KMS-11 (cell line): ENCODE data around the gene VWDE.

Experiments
- H2AFZ ChIP-seq: fragments of 200-600 bp; sonication (generic); 2 replicates; pipeline ENCODE4 v1.6.1; 2016; ENCODE audit warnings: antibody characterized with exemption, mixed run types, low read depth
- H3K27ac ChIP-seq: fragments of 200-600 bp; sonication (generic); 2 replicates; pipeline ENCODE4 v1.6.1; 2016; ENCODE audit warnings: mild to moderate bottlenecking, mixed run types
- H3K27me3 ChIP-seq: fragments of 200-600 bp; sonication (generic); 2 replicates; pipeline ENCODE4 v1.6.1; 2017; ENCODE audit warnings: mild to moderate bottlenecking, low read depth, mixed run types, moderate library complexity; ENCODE audit not compliant: insufficient read depth
- H3K36me3 ChIP-seq: fragments of 200-600 bp; sonication (generic); 2 replicates; pipeline ENCODE4 v1.6.1; 2017; ENCODE audit warnings: mild to moderate bottlenecking, mixed run types; ENCODE audit not compliant: insufficient read depth
- H3K4me1 ChIP-seq: fragments of 200-600 bp; sonication (generic); 2 replicates; pipeline ENCODE4 v1.6.1; 2016; ENCODE audit warnings: mild to moderate bottlenecking, low read depth, mixed run types; ENCODE audit not compliant: poor library complexity, severe bottlenecking
- H3K4me2 ChIP-seq: fragments of 200-600 bp; sonication (generic); 2 replicates; pipeline ENCODE4 v1.7.0; 2016; ENCODE audit warnings: mild to moderate bottlenecking, mixed run types
- H3K4me3 ChIP-seq: fragments of 200-600 bp; sonication (generic); IDR thresholded peaks from 2 replicates; pipeline ENCODE4 v1.6.1; 2017; ENCODE audit warnings: low read depth, low read length, mixed read lengths; ENCODE audit not compliant: insufficient read depth
- H3K79me2 ChIP-seq: fragments of 200-600 bp; sonication (generic); 2 replicates; pipeline ENCODE4 v1.6.1; 2016; ENCODE audit warnings: low read depth, mixed run types; ENCODE audit not compliant: insufficient read depth
- H3K9ac ChIP-seq: fragments of 200-600 bp; sonication (generic); 2 replicates; pipeline ENCODE4 v1.6.1; 2016; ENCODE audit warnings: mild to moderate bottlenecking, mixed run types
- H4K20me1 ChIP-seq: fragments of 200-600 bp; sonication (generic); 2 replicates; pipeline ENCODE4 v1.6.1; 2016; ENCODE audit warnings: mild to moderate bottlenecking, mixed run types; ENCODE audit not compliant: insufficient read depth
- TF ChIP-seq, protein P1 (sequence below): fragments of 200-600 bp; sonication (generic); conservative IDR thresholded peaks from 2 replicates; pipeline ENCODE4 v1.6.1; 2017; ENCODE audit warnings: low read depth, mild to moderate bottlenecking, antibody characterized with exemption, low read length, moderate library complexity, mixed read lengths

Gene VWDE

DNA sequence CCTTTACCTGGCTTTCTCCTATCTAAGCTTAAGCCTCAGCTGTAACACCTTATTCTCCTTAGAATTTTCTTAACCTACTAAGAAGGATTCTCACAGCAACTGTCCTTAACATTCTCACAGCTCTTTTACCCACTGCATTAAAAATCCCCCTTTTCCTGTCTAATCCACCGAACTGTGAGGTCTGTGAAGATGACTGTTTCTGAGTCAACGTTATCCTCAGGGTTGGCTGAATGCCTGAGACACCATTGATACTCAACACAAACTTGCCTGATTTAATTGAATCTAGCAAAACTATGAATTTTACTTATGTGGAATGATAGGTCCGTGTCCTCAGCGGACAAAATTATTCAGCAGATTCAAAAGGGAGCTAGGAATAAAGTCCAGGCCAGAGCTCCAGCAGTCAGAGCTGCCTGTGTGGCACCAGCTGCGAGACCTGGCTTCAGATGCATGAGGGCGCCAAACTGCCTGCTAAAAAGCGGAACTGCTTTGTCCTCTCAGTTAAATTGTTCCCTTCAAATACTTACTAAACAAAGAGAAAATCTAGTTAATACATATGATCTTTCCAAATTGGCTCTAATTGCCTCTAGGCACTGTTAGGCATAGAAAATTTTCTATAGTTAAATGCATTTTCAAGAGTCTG is 33.4 kb upstream of the VWDE start:
- Histone ChIP-seq H3K9ac (no peak overlapping the region), H3K79me2 (no peaks in the 10 kb centered on the region), H3K4me3 (no peak overlapping the region), H3K4me2 (no peak overlapping the region), H3K4me1 (no peaks in the 10 kb centered on the region), H4K20me1 (no peaks in the 10 kb centered on the region), H3K27ac (no peak overlapping the region), H3K36me3 (no peaks in the 10 kb centered on the region), H3K27me3 (no peaks in the 10 kb centered on the region), H2AFZ (no peak overlapping the region)
- TF ChIP-seq, protein P1, sequence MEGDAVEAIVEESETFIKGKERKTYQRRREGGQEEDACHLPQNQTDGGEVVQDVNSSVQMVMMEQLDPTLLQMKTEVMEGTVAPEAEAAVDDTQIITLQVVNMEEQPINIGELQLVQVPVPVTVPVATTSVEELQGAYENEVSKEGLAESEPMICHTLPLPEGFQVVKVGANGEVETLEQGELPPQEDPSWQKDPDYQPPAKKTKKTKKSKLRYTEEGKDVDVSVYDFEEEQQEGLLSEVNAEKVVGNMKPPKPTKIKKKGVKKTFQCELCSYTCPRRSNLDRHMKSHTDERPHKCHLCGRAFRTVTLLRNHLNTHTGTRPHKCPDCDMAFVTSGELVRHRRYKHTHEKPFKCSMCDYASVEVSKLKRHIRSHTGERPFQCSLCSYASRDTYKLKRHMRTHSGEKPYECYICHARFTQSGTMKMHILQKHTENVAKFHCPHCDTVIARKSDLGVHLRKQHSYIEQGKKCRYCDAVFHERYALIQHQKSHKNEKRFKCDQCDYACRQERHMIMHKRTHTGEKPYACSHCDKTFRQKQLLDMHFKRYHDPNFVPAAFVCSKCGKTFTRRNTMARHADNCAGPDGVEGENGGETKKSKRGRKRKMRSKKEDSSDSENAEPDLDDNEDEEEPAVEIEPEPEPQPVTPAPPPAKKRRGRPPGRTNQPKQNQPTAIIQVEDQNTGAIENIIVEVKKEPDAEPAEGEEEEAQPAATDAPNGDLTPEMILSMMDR = 0 out of 2 replicates have a peak, but pooled peaks have one; percentile 6

DNA sequence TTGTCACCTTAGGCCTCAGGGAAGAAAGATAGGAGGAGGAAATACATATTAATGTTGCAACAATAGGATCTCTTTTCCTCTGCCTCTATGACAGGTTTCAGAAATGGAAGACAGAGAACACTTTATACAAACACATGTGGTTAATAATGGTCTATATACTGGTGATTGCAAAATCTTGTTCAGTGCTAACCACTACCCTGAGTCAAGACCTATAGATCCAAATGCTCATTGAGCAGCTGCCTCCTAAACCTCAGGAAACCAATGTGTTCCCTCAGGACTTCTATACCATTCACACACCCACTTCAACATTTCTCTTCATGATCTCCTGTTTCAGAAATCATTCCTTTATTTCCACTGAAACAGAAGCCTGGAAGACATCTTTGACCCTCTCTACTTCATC is 32.5 kb upstream of the VWDE start:
- H3K4me2 ChIP-seq = no peak overlapping the region
- H3K4me1 ChIP-seq = no peaks in the 10 kb centered on the region
- H3K27me3 ChIP-seq = no peaks in the 10 kb centered on the region
- no peak overlapping the region for H3K9ac ChIP-seq
- H3K27ac ChIP-seq = no peak overlapping the region
- TF ChIP-seq, protein P1 = no peak
- no peak overlapping the region for H3K4me3 ChIP-seq
- no peak overlapping the region for H2AFZ ChIP-seq
- no peaks in the 10 kb centered on the region for H4K20me1 ChIP-seq
- no peaks in the 10 kb centered on the region for H3K36me3 ChIP-seq
- no peaks in the 10 kb centered on the region for H3K79me2 ChIP-seq

DNA sequence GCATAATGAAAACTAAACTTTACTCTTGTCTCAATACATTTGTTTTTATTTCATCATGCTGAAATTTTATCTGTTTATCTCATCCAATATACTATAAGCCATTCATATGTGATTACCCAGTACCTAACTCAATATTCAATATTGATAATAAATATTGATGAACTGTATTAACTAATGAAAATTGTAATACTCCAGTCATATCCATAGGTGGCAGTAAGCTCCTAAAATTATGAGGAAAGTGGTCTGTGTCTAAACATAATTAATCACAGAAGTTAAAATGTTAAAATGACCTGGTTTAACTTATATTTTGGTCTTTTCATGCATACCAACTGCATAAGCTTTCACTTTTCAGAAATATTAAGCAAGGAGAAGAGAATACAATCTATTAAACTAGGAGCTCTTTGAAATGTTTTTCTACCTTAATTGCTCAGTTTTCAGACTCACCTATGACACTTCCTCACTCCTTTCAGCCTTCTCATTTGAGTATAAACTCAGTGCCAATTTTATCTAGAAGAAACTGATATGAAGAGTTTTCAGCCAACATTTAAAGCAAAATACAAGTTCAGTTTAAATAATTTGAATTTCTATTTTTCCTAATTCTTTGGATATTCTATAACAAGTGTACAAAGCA is 30.5 kb upstream of the VWDE start:
- H2AFZ ChIP-seq = no peak overlapping the region
- H3K9ac ChIP-seq = no peak overlapping the region
- H3K27ac ChIP-seq = no peak overlapping the region
- no peaks in the 10 kb centered on the region for H3K4me1 ChIP-seq
- H3K4me3 ChIP-seq = no peak overlapping the region
- no peaks in the 10 kb centered on the region for H4K20me1 ChIP-seq
- no peak overlapping the region for H3K4me2 ChIP-seq
- TF ChIP-seq, protein P1 = peak; percentile 83
- H3K36me3 ChIP-seq = no peaks in the 10 kb centered on the region
- no peaks in the 10 kb centered on the region for H3K79me2 ChIP-seq
- no peaks in the 10 kb centered on the region for H3K27me3 ChIP-seq

DNA sequence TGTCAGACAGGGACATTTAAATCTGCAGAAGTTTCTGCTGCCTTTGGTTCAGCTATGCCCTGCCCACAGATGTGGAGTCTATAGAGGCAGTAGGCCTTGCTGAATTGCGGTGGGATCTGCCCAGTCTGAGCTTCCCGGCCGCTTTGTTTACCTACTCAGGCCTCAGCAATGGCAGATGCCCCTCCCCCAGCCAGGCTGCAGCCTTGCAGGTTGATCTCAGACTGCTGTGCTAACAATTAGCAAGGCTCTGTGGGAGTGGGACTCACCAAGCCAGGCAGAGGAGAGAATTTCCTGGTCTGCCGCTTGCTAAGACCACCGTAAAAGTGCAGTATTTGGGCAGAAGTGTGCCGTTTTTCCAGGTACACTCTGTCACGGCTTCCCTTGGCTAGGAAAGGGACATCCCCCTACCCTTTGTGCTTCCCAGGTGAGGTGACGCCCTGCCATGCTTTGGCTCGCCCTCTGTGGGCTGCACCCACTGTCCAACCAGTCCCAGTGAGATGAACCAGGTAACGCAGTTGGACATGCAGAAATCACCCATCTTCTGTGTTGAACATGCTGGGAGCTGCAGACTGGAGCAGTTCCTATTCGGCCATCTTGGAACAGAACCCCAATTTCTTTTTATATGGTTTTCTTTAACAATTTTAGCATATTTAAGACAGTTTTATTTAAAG is 28.4 kb upstream of the VWDE start:
- H3K4me3 ChIP-seq = no peak overlapping the region
- no peak overlapping the region for H2AFZ ChIP-seq
- no peaks in the 10 kb centered on the region for H3K4me1 ChIP-seq
- H3K36me3 ChIP-seq = no peaks in the 10 kb centered on the region
- no peaks in the 10 kb centered on the region for H3K27me3 ChIP-seq
- no peak overlapping the region for H3K9ac ChIP-seq
- H3K79me2 ChIP-seq = no peaks in the 10 kb centered on the region
- H3K27ac ChIP-seq = no peak overlapping the region
- H3K4me2 ChIP-seq = no peak overlapping the region
- H4K20me1 ChIP-seq = no peaks in the 10 kb centered on the region
- TF ChIP-seq, protein P1 = no peak
